Stimulated activated CD4-positive, alpha-beta T cell treated with anti-CD3 and anti-CD28 coated beads, Interleukin-2, amount 100 ng/mL, for 24 hours (primary cell): ENCODE data around the gene C14orf39.
"Not testable (repeated sequence)": the region's sequence is repeated elsewhere in the genome, so short reads cannot be mapped to it uniquely, and the experiment has no call there.

Experiments used
- DNase-seq, 2 donors: peaks; one replicate each; pipeline ENCODE4 v3.0.0-alpha.2; 2020

The C14orf39 gene

DNA sequence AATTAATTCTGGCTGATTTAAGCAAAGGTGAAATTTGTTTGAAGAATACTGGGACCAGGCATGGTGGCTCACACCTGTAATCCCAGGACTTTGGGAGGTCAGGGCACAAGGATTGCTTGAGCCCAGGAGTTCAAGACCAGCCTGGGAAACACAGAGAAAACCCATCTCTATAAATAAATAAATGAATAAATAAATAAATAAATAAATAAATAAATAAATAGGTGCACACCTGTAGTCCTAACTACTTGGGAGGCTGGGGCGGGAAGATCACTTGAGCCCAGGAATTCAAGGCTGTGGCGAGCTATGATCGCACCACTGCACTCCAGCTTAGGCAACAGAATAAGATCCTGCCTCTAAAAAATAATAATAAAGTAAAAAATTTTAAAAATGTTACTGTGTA, 4.4 kb upstream of the C14orf39 start:
- DNase-seq: no peak

DNA sequence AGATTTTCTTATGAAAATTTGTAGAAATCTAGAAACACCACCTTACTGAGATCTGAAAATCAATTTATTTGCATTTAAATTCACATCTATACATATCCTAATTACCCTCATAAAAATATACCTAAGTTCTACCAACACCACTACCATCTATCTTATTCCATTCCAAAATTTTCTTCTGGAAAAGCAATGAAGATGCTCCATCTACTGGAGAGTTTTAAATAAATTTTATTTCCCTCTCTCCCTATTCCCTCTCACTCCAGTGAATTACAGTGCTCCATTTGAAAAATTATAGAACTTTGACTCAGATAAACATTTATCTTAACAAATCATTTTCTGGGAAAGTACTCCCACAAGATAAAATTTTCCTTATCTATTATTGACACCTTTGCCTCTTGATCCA, 2.3 kb upstream of the C14orf39 start:
- DNase-seq: no peak

DNA sequence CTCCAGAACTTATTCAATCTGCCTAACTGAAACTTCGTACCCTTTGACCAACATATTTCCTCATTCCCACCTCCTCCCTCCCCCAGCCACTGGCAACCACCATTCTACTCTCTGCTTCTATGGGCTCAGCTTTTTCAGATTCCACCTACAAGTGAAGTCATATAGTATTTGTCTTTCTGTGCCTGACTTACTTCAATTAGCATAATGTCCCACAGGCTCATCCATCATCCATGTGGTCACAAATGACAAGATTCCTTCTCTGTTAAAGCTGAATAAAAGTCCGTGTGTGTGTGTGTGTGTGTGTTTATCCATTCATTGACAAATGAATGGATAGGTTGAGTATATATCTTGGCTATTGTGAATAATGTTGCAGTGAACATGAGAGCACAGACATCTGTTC, 1.3 kb upstream of the C14orf39 start:
- DNase-seq: no peak

DNA sequence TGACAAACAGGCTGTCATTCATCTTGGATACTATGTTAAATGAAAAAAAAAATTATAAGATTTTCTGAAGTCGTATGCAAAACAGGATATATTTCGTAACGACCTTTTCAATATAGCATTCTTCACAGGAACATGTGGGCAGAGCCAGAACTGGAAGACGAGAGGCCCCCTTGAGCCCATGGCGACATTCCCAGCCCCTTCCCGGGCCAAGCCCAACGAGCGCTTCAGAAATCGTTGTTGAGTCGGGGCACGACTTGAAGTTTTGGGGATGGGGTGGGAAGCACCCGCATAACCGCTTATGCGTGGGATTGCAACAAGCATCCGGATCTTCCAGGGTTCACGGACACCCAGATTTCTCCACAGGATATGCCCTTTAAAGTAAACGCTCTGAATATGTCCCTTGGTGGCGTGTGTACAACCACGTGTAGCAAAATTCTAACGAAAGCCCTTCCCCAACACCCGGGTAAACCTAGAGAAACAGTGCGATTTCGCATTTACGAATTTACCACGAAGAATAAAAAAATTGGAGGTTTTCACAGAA, 736 bp downstream of the C14orf39 start:
- no peak for DNase-seq

DNA sequence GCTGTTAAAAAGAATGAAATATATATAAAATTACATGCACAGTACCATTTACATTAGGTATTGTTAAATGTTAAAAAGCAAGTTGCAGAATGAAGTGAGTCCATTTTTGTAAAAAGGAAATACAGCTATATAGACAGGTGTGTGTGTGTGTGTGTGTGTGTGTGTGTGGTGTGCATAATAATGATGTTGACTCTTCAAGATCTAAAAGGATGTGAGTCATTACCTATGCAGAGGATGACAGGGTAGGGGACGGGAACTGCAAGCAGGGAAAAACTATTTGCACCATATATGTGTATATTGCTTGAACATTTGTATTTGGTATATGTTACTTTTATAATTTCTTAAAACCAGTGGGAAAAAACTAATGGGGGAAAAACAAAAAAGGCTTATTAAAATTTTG, 3.1 kb downstream of the C14orf39 start:
- DNase-seq: no peak

DNA sequence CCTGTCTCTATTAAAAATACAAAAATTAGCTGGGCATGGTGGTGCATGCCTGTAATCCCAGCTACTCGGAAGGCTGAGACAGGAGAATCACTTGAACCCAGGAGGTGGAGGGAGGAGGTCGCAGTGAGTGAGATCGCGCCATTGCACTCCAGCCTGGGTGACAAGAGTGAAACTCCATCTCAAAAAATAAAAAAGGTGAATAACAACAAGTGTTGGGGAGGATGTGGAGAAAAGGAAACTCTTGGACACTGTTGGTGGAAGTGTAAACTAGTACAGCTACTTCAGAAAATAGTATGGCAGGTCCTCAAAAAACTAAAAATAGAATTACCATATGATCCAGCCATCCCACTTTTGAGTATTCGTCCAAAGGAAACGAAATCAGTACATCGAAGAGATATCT, 5.6 kb downstream of the C14orf39 start:
- not testable (repeated sequence) for DNase-seq

DNA sequence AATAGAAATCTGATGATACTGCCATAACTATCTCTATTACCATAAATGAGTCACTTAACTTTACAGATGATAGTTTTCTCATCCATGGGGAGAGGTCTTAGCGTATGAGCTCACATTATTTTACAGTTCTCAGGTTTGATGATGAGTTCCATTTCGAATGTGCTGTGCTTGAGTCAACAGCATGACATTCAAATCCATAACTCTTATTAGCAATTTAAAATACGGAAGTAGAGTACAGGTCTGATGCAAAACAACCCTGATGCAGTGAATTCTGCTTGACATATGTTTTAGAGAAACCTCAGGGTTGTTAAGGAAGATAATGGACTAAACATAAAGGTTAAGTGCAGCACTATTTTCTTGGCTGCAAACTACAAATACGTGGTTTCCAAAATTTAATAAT, 30.0 kb downstream of the C14orf39 start:
- DNase-seq: no peak

DNA sequence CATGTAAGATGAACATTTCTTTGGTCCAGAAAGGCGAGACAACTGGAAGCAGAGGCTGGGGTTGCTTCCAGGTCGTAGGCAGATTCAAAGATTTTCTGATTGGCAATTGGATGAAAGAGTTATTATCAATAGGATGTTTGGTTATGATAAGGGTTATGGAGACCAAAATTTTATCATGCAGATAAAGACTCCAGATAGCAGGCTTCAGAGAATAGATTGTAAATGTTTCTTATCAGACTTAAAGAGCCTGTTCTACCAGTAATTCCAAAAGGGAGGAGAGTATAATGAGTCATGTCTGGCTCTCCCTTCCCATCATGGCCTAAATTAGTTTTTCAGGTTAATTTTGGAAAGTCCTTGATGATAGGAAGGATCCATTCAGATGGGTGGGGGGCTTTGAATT, 55.6 kb downstream of the C14orf39 start:
- DNase-seq: no peak

DNA sequence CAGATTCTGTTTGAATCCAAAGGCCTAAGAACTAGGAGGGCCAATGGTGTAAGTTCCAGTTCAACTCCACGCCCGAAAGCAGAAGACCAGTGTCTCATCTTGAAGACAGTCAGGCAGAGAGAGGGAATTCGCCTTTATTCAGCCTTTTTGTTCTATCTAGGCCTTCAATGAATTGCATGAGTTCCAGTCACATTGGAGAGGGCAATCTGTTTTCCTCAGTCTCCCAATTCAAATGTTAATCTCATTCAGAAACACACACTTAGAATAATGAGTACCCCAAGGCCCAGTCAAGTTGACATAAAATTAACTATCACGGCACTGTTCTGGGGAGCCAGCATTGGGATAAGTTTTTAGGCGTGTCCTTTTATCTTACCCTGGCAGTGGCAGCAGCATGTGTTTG, 65.8 kb downstream of the C14orf39 start:
- DNase-seq: no peak

DNA sequence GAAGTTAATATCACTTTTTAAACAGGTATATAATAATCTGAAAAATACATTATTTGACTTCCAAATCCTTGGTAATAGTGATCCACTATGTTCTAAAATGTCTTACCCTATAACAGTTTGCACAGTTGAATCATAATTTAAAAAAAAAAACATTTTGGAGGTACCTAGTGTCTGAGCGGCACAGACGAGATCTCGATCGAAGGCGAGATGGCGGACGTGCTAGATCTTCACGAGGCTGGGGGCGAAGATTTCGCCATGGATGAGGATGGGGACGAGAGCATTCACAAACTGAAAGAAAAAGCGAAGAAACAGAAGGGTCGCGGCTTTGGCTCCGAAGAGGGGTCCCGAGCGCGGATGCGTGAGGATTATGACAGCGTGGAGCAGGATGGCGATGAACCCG, 88.3 kb downstream of the C14orf39 start:
- DNase-seq: not testable (repeated sequence)

DNA sequence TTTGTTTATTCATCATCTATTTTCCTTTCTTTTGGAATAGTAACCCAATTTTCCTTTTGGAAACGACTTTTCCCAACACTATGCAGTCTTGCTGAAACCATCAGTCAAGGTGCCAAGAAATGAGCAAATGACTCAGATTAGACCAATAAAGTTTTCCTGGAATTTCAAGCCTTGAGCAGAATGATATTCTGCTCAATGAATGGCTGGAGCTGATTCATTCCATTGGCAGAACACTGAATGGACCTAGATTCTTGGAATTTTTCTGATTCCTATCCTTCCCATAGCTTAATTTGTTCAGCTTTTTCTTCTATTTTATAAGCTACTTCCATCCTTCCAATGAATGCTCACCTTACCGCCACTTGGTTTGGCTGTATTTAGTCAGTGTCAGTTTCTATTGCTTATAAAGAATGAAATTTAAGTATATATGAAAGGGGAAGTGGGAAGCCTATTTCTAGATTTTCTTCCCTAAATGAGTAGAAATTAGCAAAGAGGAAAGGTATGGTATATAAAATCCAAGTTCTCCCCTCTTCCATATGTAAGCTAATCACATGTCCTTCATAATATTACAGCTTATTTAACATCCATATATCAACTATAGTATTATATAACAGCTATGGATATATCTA, 89.0 kb downstream of the C14orf39 start:
- DNase-seq: no peak
